Measurements from ENCODE around the gene WIZ.
"Not testable (repeated sequence)": the region's sequence is repeated elsewhere in the genome, so short reads cannot be mapped to it uniquely, and the experiment has no call there.

Gene WIZ

GRCh38 chr19:15475169-15475568 lies 25.4 kb upstream of the WIZ start:
- FAIRE-seq (no peak), DNase-seq (ENCODE audit: insufficient read length, low spot score) (no peak)
- TF ChIP-seq POLR2A (IDR thresholded peaks at IDR 0.05; ENCODE audit: low read depth, low read length) = no peak

GRCh38 chr19:15473821-15474220 lies 24.1 kb upstream of the WIZ start:
- DNase-seq (ENCODE audit: insufficient read length, low spot score); FAIRE-seq: not testable (repeated sequence)

- no peak for FAIRE-seq
Observed at GRCh38 chr19:15471639-15472101, 21.9 kb upstream of the WIZ start.

GRCh38 chr19:15469513-15470297 lies 19.9 kb upstream of the WIZ start:
- TF ChIP-seq POLR2A (IDR thresholded peaks at IDR 0.05; ENCODE audit: low read depth, low read length) = no peak
- DNase-seq (ENCODE audit: insufficient read length, low spot score) (no peak), FAIRE-seq (no peak)

More at GRCh38 chr19:15471639-15472101, 21.9 kb upstream of the WIZ start:
- no peak for TF ChIP-seq POLR2A (IDR thresholded peaks at IDR 0.05; ENCODE audit: low read depth, low read length)
- no peak for DNase-seq (ENCODE audit: insufficient read length, low spot score)

- FAIRE-seq (no peak), DNase-seq (ENCODE audit: insufficient read length, low spot score) (no peak)
- no peak for TF ChIP-seq POLR2A (IDR thresholded peaks at IDR 0.05; ENCODE audit: low read depth, low read length)
Observed at GRCh38 chr19:15468675-15469512, 19.1 kb upstream of the WIZ start.

- FAIRE-seq = no peak
- DNase-seq (ENCODE audit: insufficient read length, low spot score) = no peak
- TF ChIP-seq POLR2A (IDR thresholded peaks at IDR 0.05; ENCODE audit: low read depth, low read length) = no peak
Observed at GRCh38 chr19:15467734-15468214, 18.0 kb upstream of the WIZ start.

- no peak for TF ChIP-seq POLR2A (IDR thresholded peaks at IDR 0.05; ENCODE audit: low read depth, low read length)
- DNase-seq (ENCODE audit: insufficient read length, low spot score) (no peak), FAIRE-seq (no peak)
Observed at GRCh38 chr19:15466851-15467733, 17.3 kb upstream of the WIZ start.

GRCh38 chr19:15464394-15465385 lies 14.9 kb upstream of the WIZ start, which contains the start of gene RASAL3:
Gene RASAL3 (minus strand): TSS chr19:15464544. CDS start chr19:15464358, 186 bp downstream.
- no peak for FAIRE-seq
- no peak for DNase-seq (ENCODE audit: insufficient read length, low spot score)
- TF ChIP-seq POLR2A (IDR thresholded peaks at IDR 0.05; ENCODE audit: low read depth, low read length) = no peak

GRCh38 chr19:15463861-15464371 lies 14.2 kb upstream of the WIZ start:
- DNase-seq (ENCODE audit: insufficient read length, low spot score) (no peak), FAIRE-seq (no peak)
- TF ChIP-seq POLR2A (IDR thresholded peaks at IDR 0.05; ENCODE audit: low read depth, low read length) = no peak

GRCh38 chr19:15461694-15462093 lies 11.9 kb upstream of the WIZ start:
- no peak for TF ChIP-seq POLR2A (IDR thresholded peaks at IDR 0.05; ENCODE audit: low read depth, low read length)
- no peak for FAIRE-seq
- DNase-seq (ENCODE audit: insufficient read length, low spot score) = no peak

- TF ChIP-seq POLR2A (IDR thresholded peaks at IDR 0.05; ENCODE audit: low read depth, low read length) = no peak
- no peak for DNase-seq (ENCODE audit: insufficient read length, low spot score)
- FAIRE-seq = no peak
Observed at GRCh38 chr19:15457701-15458484, 8.1 kb upstream of the WIZ start.
